GM12874 (cell line): ENCODE data around the gene NSMCE1.

ENCODE experiments used
- CTCF ChIP-seq: IDR thresholded peaks from 2 replicates; pipeline ENCODE4 v1.5.1; 2011; ENCODE audit warnings: low read depth, mild to moderate bottlenecking, control low read depth, low read length, moderate library complexity; ENCODE audit not compliant: insufficient read depth

Gene NSMCE1

GRCh38 chr16:27232901-27233625 lies 35.5 kb downstream of the NSMCE1 start:
- TF ChIP-seq CTCF: no peak

GRCh38 chr16:27232061-27232900 lies 36.3 kb downstream of the NSMCE1 start:
- no peak for TF ChIP-seq CTCF

GRCh38 chr16:27231692-27232060 lies 36.9 kb downstream of the NSMCE1 start:
- TF ChIP-seq CTCF: no peak

- TF ChIP-seq CTCF: no peak
Observed at GRCh38 chr16:27230562-27231001, 38.0 kb downstream of the NSMCE1 start.

GRCh38 chr16:27229891-27230470 lies 38.6 kb downstream of the NSMCE1 start:
- no peak for TF ChIP-seq CTCF

- TF ChIP-seq CTCF: 0 out of 2 replicates have a peak, but pooled peaks have one; percentile 8
Observed at GRCh38 chr16:27228621-27229501, 39.7 kb downstream of the NSMCE1 start.
